GM12878 (cell line): ENCODE measurements around the gene CTIF. TPM values are rescaled to one million over a fixed set of nuclear protein-coding genes. Genes with fewer than 3 reads are reported as not detected.

Experiments
- ATAC-seq: fragments of 200-7000 bp; cut with Tn5 transposase; 3 replicates; pipeline ENCODE4 v1.9.1; 2020; ENCODE audit warnings: mild to moderate bottlenecking, moderate library complexity
- BruUV-seq: library from RNA; stranded (reverse); fragments of 400-500 nt; replicated peaks from 2 replicates; lab custom pipeline; 2021; lab: Mats Ljungman, UMichigan
- CTCF ChIA-PET: fragments of 300-600 bp; sonication (Branson Sonifier 250); formaldehyde crosslinking; extraction: SDS; loops from one replicate; lab custom pipeline; 2021; ENCODE audit warnings: inconsistent platforms; lab: Yijun Ruan, JAX
- POLR2A ChIA-PET: fragments of 350-600 bp; formaldehyde crosslinking; extraction: SDS; loops from one replicate; lab custom pipeline; 2021; ENCODE audit warnings: inconsistent platforms; lab: Charles Lee
- RAD21 ChIA-PET: fragments of 300-600 bp; sonication (Branson Sonifier 250); formaldehyde crosslinking; loops from one replicate; lab custom pipeline; 2023; ENCODE audit warnings: antibody characterized with exemption; ENCODE audit not compliant: unreplicated experiment; lab: Charles Lee
- SMC1A ChIA-PET: fragments of 300-600 bp; sonication (Branson Sonifier 250); formaldehyde crosslinking; loops from one replicate; lab custom pipeline; 2023; ENCODE audit not compliant: unreplicated experiment, uncharacterized antibody; lab: Charles Lee
- DNase-seq: peaks from one replicate; pipeline ENCODE4 v3.0.0-alpha.2; 2011; ENCODE audit warnings: low read depth, low spot score
- FAIRE-seq: peaks from 3 replicates; lab custom pipeline; 2011; peaks lifted over from hg19 to GRCh38; lab: Jason Lieb, UNC
- H2AFZ ChIP-seq: 2 replicates; pipeline ENCODE4 v1.6.0; 2011; ENCODE audit warnings: low read depth, low read length, control low read depth; ENCODE audit not compliant: control insufficient read depth
- H3K27ac ChIP-seq: 2 replicates; pipeline ENCODE4 v1.5.1; 2011; ENCODE audit warnings: control low read depth; ENCODE audit not compliant: control insufficient read depth, insufficient read depth
- H3K27me3 ChIP-seq, 2 experiments: replicated peaks in 1 of 2; 2 replicates each; pipeline versions ENCODE4 v1.6.0 to v1.6.1; 2011; ENCODE audit warnings: low read length in 1 of 2; ENCODE audit not compliant: control insufficient read depth in 2 of 2, insufficient read depth in 2 of 2
- H3K36me3 ChIP-seq, 2 experiments: 2 replicates each; pipeline ENCODE4 v1.5.1; 2011; ENCODE audit warnings: low read length in 1 of 2; ENCODE audit not compliant: control insufficient read depth in 2 of 2, insufficient read depth in 2 of 2
- H3K4me1 ChIP-seq: 2 replicates; pipeline ENCODE4 v1.6.1; 2011; ENCODE audit warnings: mild to moderate bottlenecking, low read length, moderate library complexity, mixed read lengths; ENCODE audit not compliant: control insufficient read depth, insufficient read depth
- H3K4me2 ChIP-seq: 2 replicates; pipeline ENCODE4 v1.6.0; 2011; ENCODE audit warnings: control low read depth; ENCODE audit not compliant: control insufficient read depth, insufficient read depth
- H3K4me3 ChIP-seq: fragments of 200-600 bp; sonication (generic); 2 replicates; pipeline ENCODE4 v1.5.1; 2016
- H3K79me2 ChIP-seq: 2 replicates; pipeline ENCODE4 v1.6.0; 2011; ENCODE audit warnings: low read length; ENCODE audit not compliant: control insufficient read depth, insufficient read depth
- H3K9ac ChIP-seq: 2 replicates; pipeline ENCODE4 v1.8.0; 2011; ENCODE audit warnings: low read length, control low read depth, mixed read lengths; ENCODE audit not compliant: control insufficient read depth, insufficient read depth
- H3K9me3 ChIP-seq: replicated peaks from 3 replicates; pipeline ENCODE4 v1.5.1; 2011; ENCODE audit warnings: mild to moderate bottlenecking, low read length; ENCODE audit not compliant: control insufficient read depth, insufficient read depth
- H4K20me1 ChIP-seq: 2 replicates; pipeline ENCODE4 v1.6.0; 2011; ENCODE audit not compliant: control insufficient read depth, insufficient read depth
- BCL3 ChIP-seq: IDR thresholded peaks from 2 replicates; pipeline ENCODE4 v1.6.1; 2011; ENCODE audit warnings: borderline replicate concordance, low read depth, mild to moderate bottlenecking, moderate library complexity, low read length; ENCODE audit not compliant: insufficient read depth, poor library complexity, severe bottlenecking
- CHD1 ChIP-seq: IDR thresholded peaks from 2 replicates; pipeline ENCODE4 v1.6.1; 2012; ENCODE audit warnings: low read depth, low read length, improper control_type of control experiment
- CREB1 ChIP-seq: IDR thresholded peaks from 2 replicates; pipeline ENCODE4 v1.6.1; 2012; ENCODE audit warnings: low read depth, mild to moderate bottlenecking, inconsistent platforms
- CREM ChIP-seq: IDR thresholded peaks from 2 replicates; pipeline ENCODE4 v1.6.1; 2014; ENCODE audit warnings: antibody characterized with exemption, low read depth
- EGR1 ChIP-seq, 2 experiments: IDR thresholded peaks; 1 replicate in 1 of 2; 2 replicates in 1 of 2; pipeline ENCODE4 v1.6.1; 2011 to 2012; ENCODE audit warnings: low read depth in 2 of 2, low read length in 2 of 2, borderline replicate concordance in 1 of 2, mild to moderate bottlenecking in 1 of 2, moderate library complexity in 1 of 2
- HDAC2 ChIP-seq: fragments of 200-600 bp; sonication (generic); IDR thresholded peaks from 2 replicates; pipeline ENCODE4 v1.6.1; 2017
- HSF1 ChIP-seq: fragments of 150-350 bp; IDR thresholded peaks from 2 replicates; pipeline ENCODE4 v1.6.1; 2014; ENCODE audit warnings: mild to moderate bottlenecking, low read depth, low read length
- MEF2B ChIP-seq: fragments of 450-650 bp; IDR thresholded peaks from 2 replicates; pipeline ENCODE4 v1.6.1; 2018; ENCODE audit warnings: mild to moderate bottlenecking, moderate library complexity; ENCODE audit not compliant: partially characterized antibody, poor library complexity, severe bottlenecking
- MTA3 ChIP-seq: IDR thresholded peaks from 2 replicates; pipeline ENCODE4 v1.6.1; 2012; ENCODE audit warnings: low read length, inconsistent platforms, borderline replicate concordance
- NR2C2 ChIP-seq: IDR thresholded peaks from 2 replicates; pipeline ENCODE4 v1.6.1; 2011; ENCODE audit warnings: borderline replicate concordance, low read depth; ENCODE audit not compliant: control insufficient read depth, insufficient read length
- PAX8 ChIP-seq: fragments of 450-650 bp; IDR thresholded peaks from 2 replicates; pipeline ENCODE4 v1.6.1; 2017; ENCODE audit warnings: mild to moderate bottlenecking, moderate library complexity
- RELA ChIP-seq: fragments of 450-650 bp; IDR thresholded peaks from 2 replicates; pipeline ENCODE4 v1.8.0; 2014; ENCODE audit warnings: borderline replicate concordance; ENCODE audit not compliant: partially characterized antibody
- SP1 ChIP-seq: IDR thresholded peaks from one replicate; pipeline ENCODE4 v1.6.1; 2011; ENCODE audit warnings: low read depth, low read length
- ZNF24 ChIP-seq: fragments of 450-650 bp; IDR thresholded peaks from 2 replicates; pipeline ENCODE4 v1.6.1; 2017; ENCODE audit warnings: antibody characterized with exemption, mild to moderate bottlenecking
- WGBS: methylation state at CpG from one replicate; pipeline ENCODE4 v1.1.6; 2016; ENCODE audit warnings: low lambda C conversion rate; ENCODE audit not compliant: insufficient replicate concordance, insufficient coverage; ENCODE audit errors: missing lambda C conversion rate; 5-methylcytosine and 5-hydroxymethylcytosine counted together
- in situ Hi-C: fragments of 300-500 bp; cut with MboI; formaldehyde crosslinking; loops from 9 replicates; pipeline ENCODE4 v1.14.3; 2018; ENCODE audit warnings: mixed read lengths
- intact Hi-C: fragments of 100-400 bp; cut with micrococcal nuclease; formaldehyde crosslinking; loops from one replicate; pipeline ENCODE4 v1.14.2; 2022; ENCODE audit not compliant: unreplicated experiment
- polyA plus RNA-seq, 11 experiments: library from polyadenylated mRNA; depleted of rRNA in 4 of 11; unstranded in 6 of 11; stranded (reverse) in 5 of 11; fragments of >200 nt; fragmentation: Nextera tagmentation in 4 of 11; fragmentation: Illumina TruSeq in 1 of 11; extraction: Ambion mirVana in 4 of 11; extraction: Trizol in 1 of 11; gene quantifications; 1 replicate in 1 of 11; 2 replicates in 10 of 11; pipeline versions ENCODE4 v1.2.1 to v1.2.3, GENCODE V29; 2011 to 2016; ENCODE audit warnings: inconsistent platforms in 2 of 11, missing spikeins in 2 of 11, low read depth in 1 of 11
- total RNA-seq, 4 experiments: library from RNA; depleted of rRNA in 3 of 4; stranded (reverse); fragments of >200 nt in 3 of 4; fragmentation: Illumina TruSeq in 1 of 4; extraction: Trizol in 1 of 4; gene quantifications; 2 replicates each; pipeline versions ENCODE4 v1.2.1 to v1.2.3, GENCODE V29; 2013 to 2021
- TF ChIP-seq, protein P1 (sequence below): fragments of 450-650 bp; conservative IDR thresholded peaks from 2 replicates; pipeline ENCODE4 v1.6.1; 2017; ENCODE audit warnings: mild to moderate bottlenecking, moderate library complexity

Gene CTIF
- total and polyA plus RNA-seq, 10 of the 15 experiments (the other 5 are each of a cell fraction or from before 2014, with no cell fraction given): 0.06 to 11.6 (median 2.5) TPM

- no peak overlapping the region for H2AFZ ChIP-seq
- ChIA-PET POLR2A (no interaction called here), RAD21 (no interaction called here), SMC1A (no interaction called here), CTCF (no interaction called here)
- ATAC-seq (no peak), FAIRE-seq (no peak), DNase-seq (no peak)
- peaks cover 2% of the 10 kb centered on the region; the same call in 1 of the 2 replicates for H3K4me1 ChIP-seq
- TF ChIP-seq ZNF24: no peak
- TF ChIP-seq SP1: no peak
- no peak for TF ChIP-seq CREB1
- TF ChIP-seq, protein P1, sequence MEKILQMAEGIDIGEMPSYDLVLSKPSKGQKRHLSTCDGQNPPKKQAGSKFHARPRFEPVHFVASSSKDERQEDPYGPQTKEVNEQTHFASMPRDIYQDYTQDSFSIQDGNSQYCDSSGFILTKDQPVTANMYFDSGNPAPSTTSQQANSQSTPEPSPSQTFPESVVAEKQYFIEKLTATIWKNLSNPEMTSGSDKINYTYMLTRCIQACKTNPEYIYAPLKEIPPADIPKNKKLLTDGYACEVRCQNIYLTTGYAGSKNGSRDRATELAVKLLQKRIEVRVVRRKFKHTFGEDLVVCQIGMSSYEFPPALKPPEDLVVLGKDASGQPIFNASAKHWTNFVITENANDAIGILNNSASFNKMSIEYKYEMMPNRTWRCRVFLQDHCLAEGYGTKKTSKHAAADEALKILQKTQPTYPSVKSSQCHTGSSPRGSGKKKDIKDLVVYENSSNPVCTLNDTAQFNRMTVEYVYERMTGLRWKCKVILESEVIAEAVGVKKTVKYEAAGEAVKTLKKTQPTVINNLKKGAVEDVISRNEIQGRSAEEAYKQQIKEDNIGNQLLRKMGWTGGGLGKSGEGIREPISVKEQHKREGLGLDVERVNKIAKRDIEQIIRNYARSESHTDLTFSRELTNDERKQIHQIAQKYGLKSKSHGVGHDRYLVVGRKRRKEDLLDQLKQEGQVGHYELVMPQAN: no peak
- TF ChIP-seq BCL3: no peak
- no peak for TF ChIP-seq RELA
- TF ChIP-seq NR2C2: no peak
- no peak for TF ChIP-seq MEF2B
- no peak for TF ChIP-seq HDAC2
- no peak for TF ChIP-seq CHD1
- no peak for TF ChIP-seq HSF1
- no peak for TF ChIP-seq MTA3
- no peak for TF ChIP-seq PAX8
- TF ChIP-seq EGR1 (IDR thresholded peaks at IDR 0.05; ENCODE audit: borderline replicate concordance in 1 of 2, low read depth in 2 of 2, low read length in 2 of 2): no peak
- TF ChIP-seq CREM: no peak
- WGBS: 87% methylated on average over 5 of the region's 5 CpGs
- no peak overlapping the region for H3K4me3 ChIP-seq
- H4K20me1 ChIP-seq: no peaks in the 10 kb centered on the region
- H3K9ac ChIP-seq: no peak overlapping the region
- intact Hi-C loops (no loop called here), in situ Hi-C loops (no loop called here)
- H3K79me2 ChIP-seq: no peaks in the 10 kb centered on the region
- no peaks in the 10 kb centered on the region; a peak in 1 of 4 replicates for H3K36me3 ChIP-seq
- H3K9me3 ChIP-seq: no peaks in the 10 kb centered on the region
- H3K27ac ChIP-seq: no peak overlapping the region
- BruUV-seq: no TSS peak
- no peaks in the 10 kb centered on the region for H3K27me3 ChIP-seq
- no peak overlapping the region for H3K4me2 ChIP-seq
Observed at GRCh38 chr18:48853588-48853987, 314.8 kb downstream of the CTIF start.
